WTC11 (cell line): ENCODE data around the gene EMC6. TPM values are rescaled to one million over a fixed set of nuclear protein-coding genes. Genes with fewer than 3 reads are reported as not detected.

Experiments used
- ATAC-seq: fragments of 200-7000 bp; cut with Tn5 transposase; 2 replicates; pipeline ENCODE4 v1.10.0; 2021; ENCODE audit warnings: mild to moderate bottlenecking, moderate library complexity
- CTCF ChIA-PET: fragments of 300-600 bp; sonication (Branson Sonifier 250); formaldehyde crosslinking; loops from one replicate; lab custom pipeline; 2021; ENCODE audit warnings: antibody characterized with exemption; lab: Charles Lee
- POLR2A ChIA-PET: fragments of 350-600 bp; sonication (Branson Sonifier 250); formaldehyde crosslinking; loops from one replicate; lab custom pipeline; 2021; ENCODE audit warnings: antibody characterized with exemption; lab: Charles Lee
- DNase-seq: peaks from one replicate; pipeline ENCODE4 v3.0.0; 2021; ENCODE audit warnings: low spot score
- H3K27ac Mint-ChIP-seq: 2 replicates; pipeline ENCODE4 v1.8.0; 2021; ENCODE audit warnings: mixed read lengths
- H3K27me3 Mint-ChIP-seq: 2 replicates; pipeline ENCODE4 v1.8.0; 2021; ENCODE audit warnings: low read depth, mild to moderate bottlenecking, moderate library complexity, mixed read lengths
- H3K36me3 Mint-ChIP-seq: 2 replicates; pipeline ENCODE4 v1.8.0; 2021; ENCODE audit warnings: mixed read lengths
- H3K4me1 Mint-ChIP-seq: 2 replicates; pipeline ENCODE4 v1.8.0; 2022; ENCODE audit warnings: mixed read lengths
- H3K4me3 Mint-ChIP-seq: 2 replicates; pipeline ENCODE4 v1.8.0; 2021; ENCODE audit warnings: mild to moderate bottlenecking, moderate library complexity, mixed read lengths
- H3K9me3 Mint-ChIP-seq: 2 replicates; pipeline ENCODE4 v1.8.0; 2021; ENCODE audit warnings: mixed read lengths
- CREB1 ChIP-seq: sonication (generic); formaldehyde crosslinking; IDR thresholded peaks from 2 replicates; pipeline ENCODE4 v1.8.0; 2023; ENCODE audit warnings: mild to moderate bottlenecking, missing genetic modification reagents
- CTCF ChIP-seq: fragments of 200-600 bp; IDR thresholded peaks from 2 replicates; pipeline ENCODE4 v1.8.0; 2022; ENCODE audit warnings: antibody characterized with exemption
- ERG ChIP-seq: fragments of 250-450 bp; sonication (Bioruptor Pico); IDR thresholded peaks from 2 replicates; pipeline ENCODE4 v1.8.0; 2021; ENCODE audit warnings: mild to moderate bottlenecking
- ESRRA ChIP-seq: sonication (generic); formaldehyde crosslinking; IDR thresholded peaks from 2 replicates; pipeline ENCODE4 v1.8.1; 2022; ENCODE audit warnings: mild to moderate bottlenecking, missing genetic modification reagents, borderline replicate concordance
- FOXJ3 ChIP-seq: sonication (generic); formaldehyde crosslinking; IDR thresholded peaks from 2 replicates; pipeline ENCODE4 v1.9.0; 2021; ENCODE audit warnings: missing genetic modification reagents, mild to moderate bottlenecking, borderline replicate concordance
- GABPB1 ChIP-seq: sonication (generic); formaldehyde crosslinking; IDR thresholded peaks from 2 replicates; pipeline ENCODE4 v1.8.1; 2023; ENCODE audit warnings: mild to moderate bottlenecking, missing genetic modification reagents
- JUN ChIP-seq: sonication (generic); formaldehyde crosslinking; IDR thresholded peaks from 2 replicates; pipeline ENCODE4 v1.8.0; 2023; ENCODE audit warnings: mild to moderate bottlenecking, missing genetic modification reagents
- NR2C2 ChIP-seq: sonication (generic); formaldehyde crosslinking; IDR thresholded peaks from 2 replicates; pipeline ENCODE4 v1.8.0; 2022; ENCODE audit warnings: mild to moderate bottlenecking, missing genetic modification reagents
- OVOL2 ChIP-seq: fragments of 250-450 bp; sonication (Bioruptor Pico); IDR thresholded peaks from 2 replicates; pipeline ENCODE4 v1.9.0; 2021; ENCODE audit warnings: mild to moderate bottlenecking, borderline replicate concordance
- SMAD3 ChIP-seq: sonication (generic); formaldehyde crosslinking; IDR thresholded peaks from 2 replicates; pipeline ENCODE4 v1.8.0; 2022; ENCODE audit warnings: missing genetic modification reagents, mild to moderate bottlenecking, borderline replicate concordance
- SP1 ChIP-seq: sonication (generic); formaldehyde crosslinking; conservative IDR thresholded peaks from 2 replicates; pipeline ENCODE4 v1.8.1; 2022; ENCODE audit warnings: missing genetic modification reagents
- TEAD4 ChIP-seq: sonication (generic); formaldehyde crosslinking; IDR thresholded peaks from 2 replicates; pipeline ENCODE4 v1.8.0; 2022; ENCODE audit warnings: mild to moderate bottlenecking, missing genetic modification reagents
- USF2 ChIP-seq: sonication (generic); formaldehyde crosslinking; IDR thresholded peaks from 2 replicates; pipeline ENCODE4 v1.8.1; 2023; ENCODE audit warnings: mild to moderate bottlenecking, missing genetic modification reagents, moderate library complexity
- ZNF263 ChIP-seq: sonication (generic); formaldehyde crosslinking; IDR thresholded peaks from 2 replicates; pipeline ENCODE4 v1.8.1; 2022; ENCODE audit warnings: low read depth, mild to moderate bottlenecking, moderate library complexity, missing genetic modification reagents
- ZNF396 ChIP-seq: fragments of 250-450 bp; sonication (Bioruptor Pico); IDR thresholded peaks from 2 replicates; pipeline ENCODE4 v1.8.0; 2021; ENCODE audit warnings: mild to moderate bottlenecking, moderate library complexity, borderline replicate concordance
- ZNF423 ChIP-seq: fragments of 250-450 bp; sonication (Bioruptor Pico); IDR thresholded peaks from 2 replicates; pipeline ENCODE4 v2.1.2; 2022; ENCODE audit warnings: mild to moderate bottlenecking, moderate library complexity
- ZNF425 ChIP-seq: fragments of 250-450 bp; sonication (Bioruptor Pico); conservative IDR thresholded peaks from 2 replicates; pipeline ENCODE4 v1.9.0; 2021; ENCODE audit warnings: mild to moderate bottlenecking
- total RNA-seq: library from RNA; stranded (reverse); gene quantifications from 3 replicates; pipeline ENCODE4 v1.2.3, GENCODE V29; 2021
- TF ChIP-seq, protein P1 (sequence below): sonication (generic); formaldehyde crosslinking; IDR thresholded peaks from 2 replicates; pipeline ENCODE4 v1.8.0; 2022; ENCODE audit warnings: mild to moderate bottlenecking, missing genetic modification reagents
- TF ChIP-seq, protein P2 (sequence below): sonication (generic); formaldehyde crosslinking; IDR thresholded peaks from 2 replicates; pipeline ENCODE4 v1.8.0; 2022; ENCODE audit warnings: mild to moderate bottlenecking, missing genetic modification reagents
- TF ChIP-seq, protein P3 (sequence below): fragments of 250-450 bp; sonication (Bioruptor Pico); IDR thresholded peaks from 2 replicates; pipeline ENCODE4 v1.9.0; 2021; ENCODE audit warnings: mild to moderate bottlenecking, borderline replicate concordance
- TF ChIP-seq, protein P4 (sequence below): sonication (generic); formaldehyde crosslinking; IDR thresholded peaks from 2 replicates; pipeline ENCODE4 v1.8.0; 2022; ENCODE audit warnings: missing genetic modification reagents

Gene EMC6
- total RNA-seq, 1 experiment from 2014 or later, result 86.0 TPM

DNA sequence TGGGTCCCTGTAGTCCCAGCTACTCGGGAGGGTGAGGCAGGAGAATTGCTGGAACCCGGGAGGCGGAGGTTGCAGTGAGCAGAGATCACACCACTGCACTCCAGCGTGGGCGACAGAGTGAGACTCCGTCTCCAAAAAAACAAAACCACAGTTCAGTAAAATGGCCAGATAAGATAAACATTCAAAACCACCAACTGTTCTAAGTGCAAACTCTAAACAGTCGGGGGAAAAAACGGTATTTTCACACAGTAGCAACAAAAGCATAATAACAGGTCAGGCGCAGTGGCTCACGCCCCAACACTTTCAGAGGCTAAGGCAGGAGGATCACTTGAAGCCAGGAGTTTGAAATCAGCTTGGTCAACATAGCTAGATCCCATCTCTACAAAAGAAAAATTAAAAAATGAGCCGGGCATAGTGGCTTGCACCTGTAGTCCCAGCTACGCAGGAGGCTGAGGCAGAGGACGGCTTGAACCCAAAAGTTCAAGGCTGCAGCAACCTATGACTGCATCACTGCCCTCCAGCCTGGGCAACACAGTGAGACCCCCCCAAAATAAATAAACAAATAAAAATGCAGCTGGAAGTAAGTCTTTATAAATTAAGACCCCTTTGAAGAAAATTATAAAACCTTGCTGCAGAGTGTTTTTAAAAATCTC lies 44.3 kb downstream of the EMC6 start (continued):
- no peak for TF ChIP-seq ZNF425
- TF ChIP-seq, protein P1, sequence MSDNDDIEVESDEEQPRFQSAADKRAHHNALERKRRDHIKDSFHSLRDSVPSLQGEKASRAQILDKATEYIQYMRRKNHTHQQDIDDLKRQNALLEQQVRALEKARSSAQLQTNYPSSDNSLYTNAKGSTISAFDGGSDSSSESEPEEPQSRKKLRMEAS (CRISPR knock-in tag), result no peak
- TF ChIP-seq CTCF, result no peak
- no peak for TF ChIP-seq ZNF396
- no peak for TF ChIP-seq ZNF423 (CRISPR knock-in tag)
- no peak for TF ChIP-seq CREB1 (CRISPR knock-in tag)
- TF ChIP-seq, all 79 proteins: peak for 0

DNA sequence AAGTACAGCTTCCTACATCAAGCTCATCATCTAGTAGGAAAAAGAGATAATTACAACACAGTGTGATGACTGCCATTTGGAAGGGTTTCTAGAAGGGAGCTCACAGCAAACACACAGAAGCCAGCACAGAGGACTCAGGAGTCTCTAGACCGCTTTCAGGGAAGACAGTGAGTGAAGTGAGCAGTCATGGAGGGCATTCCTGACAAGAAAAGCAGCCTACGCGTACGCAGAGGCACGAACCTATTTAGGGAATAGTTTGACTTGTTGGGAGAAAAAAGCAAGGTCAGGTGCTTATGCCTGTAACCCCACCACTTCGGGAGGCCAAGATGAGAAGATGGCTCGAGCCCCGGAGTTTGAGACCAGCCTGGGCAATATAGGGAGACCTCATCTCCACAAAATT lies 46.7 kb downstream of the EMC6 start:
- no peak overlapping the region for H3K27ac Mint-ChIP-seq
- no peak overlapping the region for H3K4me3 Mint-ChIP-seq
- CTCF ChIA-PET, result interaction anchor here (0.6 kb wide), 1 partner anchor 22 kb away, joined by 3 read pairs; no protein-coding TSS in a partner anchor
- peaks cover 26% of the 10 kb centered on the region for H3K36me3 Mint-ChIP-seq
- no peaks in the 10 kb centered on the region for H3K4me1 Mint-ChIP-seq
- ATAC-seq, result no peak
- no peak for DNase-seq
- POLR2A ChIA-PET, result no interaction called here
- H3K9me3 Mint-ChIP-seq, result no peaks in the 10 kb centered on the region
- no peaks in the 10 kb centered on the region for H3K27me3 Mint-ChIP-seq
- no peak for TF ChIP-seq SMAD3 (CRISPR knock-in tag)
- TF ChIP-seq NR2C2 (CRISPR knock-in tag), result no peak
- no peak for TF ChIP-seq JUN (CRISPR knock-in tag)
- TF ChIP-seq GABPB1 (CRISPR knock-in tag), result no peak
- no peak for TF ChIP-seq FOXJ3 (CRISPR knock-in tag)
- TF ChIP-seq ESRRA (CRISPR knock-in tag), result no peak
- no peak for TF ChIP-seq OVOL2 (CRISPR knock-in tag)
- TF ChIP-seq, protein P2, sequence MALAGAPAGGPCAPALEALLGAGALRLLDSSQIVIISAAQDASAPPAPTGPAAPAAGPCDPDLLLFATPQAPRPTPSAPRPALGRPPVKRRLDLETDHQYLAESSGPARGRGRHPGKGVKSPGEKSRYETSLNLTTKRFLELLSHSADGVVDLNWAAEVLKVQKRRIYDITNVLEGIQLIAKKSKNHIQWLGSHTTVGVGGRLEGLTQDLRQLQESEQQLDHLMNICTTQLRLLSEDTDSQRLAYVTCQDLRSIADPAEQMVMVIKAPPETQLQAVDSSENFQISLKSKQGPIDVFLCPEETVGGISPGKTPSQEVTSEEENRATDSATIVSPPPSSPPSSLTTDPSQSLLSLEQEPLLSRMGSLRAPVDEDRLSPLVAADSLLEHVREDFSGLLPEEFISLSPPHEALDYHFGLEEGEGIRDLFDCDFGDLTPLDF (CRISPR knock-in tag), result no peak
- TF ChIP-seq USF2 (CRISPR knock-in tag), result no peak
- TF ChIP-seq, protein P3, sequence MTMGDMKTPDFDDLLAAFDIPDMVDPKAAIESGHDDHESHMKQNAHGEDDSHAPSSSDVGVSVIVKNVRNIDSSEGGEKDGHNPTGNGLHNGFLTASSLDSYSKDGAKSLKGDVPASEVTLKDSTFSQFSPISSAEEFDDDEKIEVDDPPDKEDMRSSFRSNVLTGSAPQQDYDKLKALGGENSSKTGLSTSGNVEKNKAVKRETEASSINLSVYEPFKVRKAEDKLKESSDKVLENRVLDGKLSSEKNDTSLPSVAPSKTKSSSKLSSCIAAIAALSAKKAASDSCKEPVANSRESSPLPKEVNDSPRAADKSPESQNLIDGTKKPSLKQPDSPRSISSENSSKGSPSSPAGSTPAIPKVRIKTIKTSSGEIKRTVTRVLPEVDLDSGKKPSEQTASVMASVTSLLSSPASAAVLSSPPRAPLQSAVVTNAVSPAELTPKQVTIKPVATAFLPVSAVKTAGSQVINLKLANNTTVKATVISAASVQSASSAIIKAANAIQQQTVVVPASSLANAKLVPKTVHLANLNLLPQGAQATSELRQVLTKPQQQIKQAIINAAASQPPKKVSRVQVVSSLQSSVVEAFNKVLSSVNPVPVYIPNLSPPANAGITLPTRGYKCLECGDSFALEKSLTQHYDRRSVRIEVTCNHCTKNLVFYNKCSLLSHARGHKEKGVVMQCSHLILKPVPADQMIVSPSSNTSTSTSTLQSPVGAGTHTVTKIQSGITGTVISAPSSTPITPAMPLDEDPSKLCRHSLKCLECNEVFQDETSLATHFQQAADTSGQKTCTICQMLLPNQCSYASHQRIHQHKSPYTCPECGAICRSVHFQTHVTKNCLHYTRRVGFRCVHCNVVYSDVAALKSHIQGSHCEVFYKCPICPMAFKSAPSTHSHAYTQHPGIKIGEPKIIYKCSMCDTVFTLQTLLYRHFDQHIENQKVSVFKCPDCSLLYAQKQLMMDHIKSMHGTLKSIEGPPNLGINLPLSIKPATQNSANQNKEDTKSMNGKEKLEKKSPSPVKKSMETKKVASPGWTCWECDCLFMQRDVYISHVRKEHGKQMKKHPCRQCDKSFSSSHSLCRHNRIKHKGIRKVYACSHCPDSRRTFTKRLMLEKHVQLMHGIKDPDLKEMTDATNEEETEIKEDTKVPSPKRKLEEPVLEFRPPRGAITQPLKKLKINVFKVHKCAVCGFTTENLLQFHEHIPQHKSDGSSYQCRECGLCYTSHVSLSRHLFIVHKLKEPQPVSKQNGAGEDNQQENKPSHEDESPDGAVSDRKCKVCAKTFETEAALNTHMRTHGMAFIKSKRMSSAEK, result no peak
- TF ChIP-seq ERG, result no peak
- TF ChIP-seq, protein P4, sequence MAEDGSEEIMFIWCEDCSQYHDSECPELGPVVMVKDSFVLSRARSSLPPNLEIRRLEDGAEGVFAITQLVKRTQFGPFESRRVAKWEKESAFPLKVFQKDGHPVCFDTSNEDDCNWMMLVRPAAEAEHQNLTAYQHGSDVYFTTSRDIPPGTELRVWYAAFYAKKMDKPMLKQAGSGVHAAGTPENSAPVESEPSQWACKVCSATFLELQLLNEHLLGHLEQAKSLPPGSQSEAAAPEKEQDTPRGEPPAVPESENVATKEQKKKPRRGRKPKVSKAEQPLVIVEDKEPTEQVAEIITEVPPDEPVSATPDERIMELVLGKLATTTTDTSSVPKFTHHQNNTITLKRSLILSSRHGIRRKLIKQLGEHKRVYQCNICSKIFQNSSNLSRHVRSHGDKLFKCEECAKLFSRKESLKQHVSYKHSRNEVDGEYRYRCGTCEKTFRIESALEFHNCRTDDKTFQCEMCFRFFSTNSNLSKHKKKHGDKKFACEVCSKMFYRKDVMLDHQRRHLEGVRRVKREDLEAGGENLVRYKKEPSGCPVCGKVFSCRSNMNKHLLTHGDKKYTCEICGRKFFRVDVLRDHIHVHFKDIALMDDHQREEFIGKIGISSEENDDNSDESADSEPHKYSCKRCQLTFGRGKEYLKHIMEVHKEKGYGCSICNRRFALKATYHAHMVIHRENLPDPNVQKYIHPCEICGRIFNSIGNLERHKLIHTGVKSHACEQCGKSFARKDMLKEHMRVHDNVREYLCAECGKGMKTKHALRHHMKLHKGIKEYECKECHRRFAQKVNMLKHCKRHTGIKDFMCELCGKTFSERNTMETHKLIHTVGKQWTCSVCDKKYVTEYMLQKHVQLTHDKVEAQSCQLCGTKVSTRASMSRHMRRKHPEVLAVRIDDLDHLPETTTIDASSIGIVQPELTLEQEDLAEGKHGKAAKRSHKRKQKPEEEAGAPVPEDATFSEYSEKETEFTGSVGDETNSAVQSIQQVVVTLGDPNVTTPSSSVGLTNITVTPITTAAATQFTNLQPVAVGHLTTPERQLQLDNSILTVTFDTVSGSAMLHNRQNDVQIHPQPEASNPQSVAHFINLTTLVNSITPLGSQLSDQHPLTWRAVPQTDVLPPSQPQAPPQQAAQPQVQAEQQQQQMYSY (CRISPR knock-in tag), result no peak
- no peak for TF ChIP-seq TEAD4 (CRISPR knock-in tag)
- TF ChIP-seq ZNF263 (CRISPR knock-in tag), result no peak
- no peak for TF ChIP-seq SP1 (CRISPR knock-in tag)
